ENCODE measurements around the gene GPHN. TPM values are rescaled to one million over a fixed set of nuclear protein-coding genes. Genes with fewer than 3 reads are reported as not detected.

Gene GPHN
- polyA plus RNA-seq, 6 donors from 2014 or later = 0.10 to 9.7 (median 4.1) TPM

DNA sequence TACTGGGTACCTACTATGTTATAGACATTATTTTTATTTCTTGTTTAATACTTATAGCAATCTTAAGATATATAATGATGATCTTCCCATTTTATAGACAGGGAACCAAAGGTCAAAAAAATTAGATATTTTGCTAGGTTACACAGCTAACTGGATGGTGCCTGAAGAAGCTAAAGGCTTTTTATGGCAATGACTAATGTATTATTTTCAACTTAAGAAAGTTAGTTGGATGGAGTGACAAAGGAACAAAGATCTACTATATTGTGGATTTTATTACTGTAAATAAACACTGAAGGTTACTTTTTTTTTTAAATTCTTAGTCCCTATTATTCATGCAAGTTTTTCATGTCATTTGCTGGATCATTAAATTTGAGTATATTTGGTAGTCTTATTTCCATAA, 227.9 kb downstream of the GPHN start:
- Mint-ChIP-seq H3K9me3 (peaks cover 16 to 45% (median 36%) of the 10 kb centered on the region in 7 donors), H3K36me3 (peaks cover 16 to 36% of the 10 kb centered on the region in 2 donors), H3K27me3 (no peaks in the 10 kb centered on the region), H3K4me3 (no peak overlapping the region), H3K4me1 (no peaks in the 10 kb centered on the region), H3K27ac (no peak overlapping the region)
- no peak for ATAC-seq (ENCODE audit: low read depth in 2 of 2)
- DNase-seq = no peak

DNA sequence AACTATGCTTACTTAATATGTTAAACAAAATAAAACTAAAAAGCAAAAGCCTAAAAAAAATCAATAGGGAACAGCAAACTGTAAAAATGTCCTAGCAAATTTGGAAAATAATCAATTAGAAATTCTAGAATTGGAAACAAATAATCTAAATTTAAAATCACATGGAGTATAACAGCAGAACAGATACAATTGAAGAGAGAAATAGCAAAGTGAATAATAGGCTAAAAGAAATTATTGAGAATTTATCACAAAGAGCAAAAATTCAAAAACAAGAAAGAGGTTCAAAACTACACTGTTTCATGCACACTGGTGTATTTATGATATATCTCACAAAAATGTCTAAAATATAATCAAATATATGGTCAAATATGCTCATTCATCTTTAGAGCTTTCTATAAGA, 231.9 kb downstream of the GPHN start:
- ATAC-seq (ENCODE audit: low read depth in 2 of 2) (no peak), DNase-seq (no peak)
- Mint-ChIP-seq H3K27ac (no peak overlapping the region), H3K9me3 (peaks cover 2 to 27% (median 15%) of the 10 kb centered on the region in 7 donors), H3K27me3 (no peaks in the 10 kb centered on the region), H3K4me3 (no peak overlapping the region), H3K4me1 (peaks cover 0 to 4% (median 0%) of the 10 kb centered on the region in 3 donors), H3K36me3 (peaks cover 11 to 16% of the 10 kb centered on the region in 2 donors)

DNA sequence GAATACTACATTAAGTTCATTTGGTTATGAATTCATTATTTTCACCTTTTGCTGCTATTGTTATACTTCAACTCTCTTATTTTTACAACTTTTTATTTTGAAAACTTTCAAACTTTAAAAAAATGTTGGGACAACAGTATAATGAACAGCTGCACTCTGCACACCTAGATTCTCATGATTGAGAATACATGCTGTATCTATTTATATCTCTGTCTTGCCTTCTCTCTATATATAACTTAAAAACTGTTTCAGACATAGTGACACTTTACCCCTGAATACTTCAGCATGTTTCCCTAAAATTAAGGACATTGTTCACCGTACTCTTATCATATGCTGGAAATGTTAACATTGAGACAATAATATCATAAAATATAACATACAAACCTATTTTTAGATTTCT, 237.1 kb downstream of the GPHN start:
- no peak overlapping the region for H3K4me3 Mint-ChIP-seq
- H3K27ac Mint-ChIP-seq = no peak overlapping the region
- H3K9me3 Mint-ChIP-seq = peaks cover 0 to 11% (median 4%) of the 10 kb centered on the region in 7 donors
- peaks cover 0 to 4% (median 0%) of the 10 kb centered on the region in 3 donors for H3K4me1 Mint-ChIP-seq
- DNase-seq (no peak), ATAC-seq (ENCODE audit: low read depth in 2 of 2) (no peak)
- H3K36me3 Mint-ChIP-seq = peaks cover 0 to 2% of the 10 kb centered on the region in 2 donors
- H3K27me3 Mint-ChIP-seq = no peaks in the 10 kb centered on the region

DNA sequence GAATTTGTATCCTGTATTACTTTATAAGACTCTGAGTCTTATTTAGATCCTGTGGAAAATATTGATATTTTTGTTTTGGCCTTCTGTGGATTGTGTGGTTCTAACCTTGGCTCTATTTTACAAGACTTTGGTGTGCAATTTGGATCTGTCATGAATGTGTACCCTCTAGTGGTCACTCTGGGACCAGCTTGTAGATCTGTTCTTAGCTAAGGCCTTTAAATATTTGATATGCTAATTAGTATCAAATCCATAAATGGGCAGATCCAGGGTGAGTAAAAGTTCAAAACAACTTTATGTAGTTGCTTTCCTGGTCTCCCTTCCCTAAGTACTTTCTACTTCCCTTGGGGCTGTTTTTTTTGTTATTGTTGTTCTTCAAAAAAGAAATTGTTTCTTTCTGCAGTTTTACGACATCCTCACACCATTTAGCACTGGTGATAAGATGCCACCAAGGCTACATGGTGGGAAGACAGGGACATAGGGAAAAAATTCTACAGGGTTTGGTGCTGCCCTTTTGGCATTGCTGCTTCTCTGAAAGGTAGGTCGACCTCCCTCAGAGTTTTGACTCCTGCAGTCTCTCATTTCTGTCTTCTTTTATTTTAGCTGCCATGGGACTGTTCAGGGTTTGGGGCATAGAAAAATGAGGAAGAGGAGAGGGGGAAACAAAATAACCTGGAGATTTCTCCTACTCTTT, 238.5 kb downstream of the GPHN start:
- peak overlapping the region in 1 of 6 donors; percentile 12 for H3K27ac Mint-ChIP-seq
- no peak overlapping the region for H3K4me3 Mint-ChIP-seq
- H3K27me3 Mint-ChIP-seq = no peaks in the 10 kb centered on the region
- ATAC-seq (ENCODE audit: low read depth in 2 of 2) (no peak), DNase-seq (no peak)
- H3K9me3 Mint-ChIP-seq = peaks cover 0 to 11% (median 0%) of the 10 kb centered on the region in 7 donors
- peaks cover 0 to 4% (median 0%) of the 10 kb centered on the region in 3 donors for H3K4me1 Mint-ChIP-seq
- no peaks in the 10 kb centered on the region for H3K36me3 Mint-ChIP-seq

DNA sequence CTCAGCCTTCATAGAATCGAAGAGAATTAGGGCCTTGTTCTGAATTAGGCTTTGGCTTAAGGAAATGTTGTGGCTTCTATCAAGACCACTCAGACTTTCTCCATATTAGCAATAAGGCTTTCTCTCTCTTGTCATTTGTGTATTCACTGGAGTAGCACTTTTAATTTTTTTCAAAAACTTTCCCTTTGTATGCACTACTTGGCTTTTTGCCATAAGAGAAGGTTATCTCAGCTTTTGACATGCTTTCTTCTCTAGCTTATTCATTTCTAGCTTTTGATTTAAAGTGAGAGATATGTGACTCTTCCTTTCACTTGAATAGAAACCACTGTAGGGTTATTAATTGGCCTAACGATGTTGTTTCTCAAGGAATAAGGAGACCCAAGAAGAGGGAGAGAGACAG, 244.2 kb downstream of the GPHN start:
- DNase-seq = no peak
- H3K9me3 Mint-ChIP-seq = no peaks in the 10 kb centered on the region
- no peak for ATAC-seq (ENCODE audit: low read depth in 2 of 2)
- H3K4me1 Mint-ChIP-seq = no peaks in the 10 kb centered on the region
- no peaks in the 10 kb centered on the region for H3K27me3 Mint-ChIP-seq
- no peaks in the 10 kb centered on the region for H3K36me3 Mint-ChIP-seq
- no peak overlapping the region for H3K4me3 Mint-ChIP-seq
- no peak overlapping the region for H3K27ac Mint-ChIP-seq

DNA sequence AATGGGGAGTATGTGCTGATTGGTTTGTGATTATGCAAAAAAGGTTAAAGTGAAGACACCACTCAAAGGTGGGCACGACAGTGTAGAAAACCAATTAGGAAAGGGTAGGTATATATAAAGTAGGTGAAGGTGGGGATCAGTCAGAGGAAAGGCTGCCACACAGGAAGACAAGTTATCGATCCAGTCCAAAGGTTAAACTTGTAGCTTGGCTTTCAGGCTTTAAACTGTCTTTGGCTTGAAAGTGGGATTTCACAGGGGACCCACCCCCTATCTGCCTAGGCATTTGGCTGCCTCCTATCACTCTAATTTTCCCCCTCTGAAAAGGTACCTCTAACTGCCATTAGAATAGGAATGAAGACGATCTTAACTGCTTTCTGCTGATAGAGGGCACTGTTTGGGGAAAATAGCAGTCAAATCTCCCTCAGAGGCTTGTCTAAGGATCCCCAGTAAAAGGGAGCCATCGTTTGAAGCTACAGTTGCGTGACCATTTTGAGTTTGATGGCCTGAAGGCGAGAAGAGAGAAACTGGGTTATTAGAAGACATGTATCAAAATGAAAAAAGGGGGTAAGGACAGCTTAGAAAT, 250.2 kb downstream of the GPHN start:
- DNase-seq (no peak), ATAC-seq (ENCODE audit: low read depth in 2 of 2) (no peak)
- Mint-ChIP-seq H3K4me3 (no peak overlapping the region), H3K27me3 (no peaks in the 10 kb centered on the region), H3K9me3 (no peaks in the 10 kb centered on the region), H3K4me1 (no peaks in the 10 kb centered on the region), H3K36me3 (no peaks in the 10 kb centered on the region), H3K27ac (no peak overlapping the region)

DNA sequence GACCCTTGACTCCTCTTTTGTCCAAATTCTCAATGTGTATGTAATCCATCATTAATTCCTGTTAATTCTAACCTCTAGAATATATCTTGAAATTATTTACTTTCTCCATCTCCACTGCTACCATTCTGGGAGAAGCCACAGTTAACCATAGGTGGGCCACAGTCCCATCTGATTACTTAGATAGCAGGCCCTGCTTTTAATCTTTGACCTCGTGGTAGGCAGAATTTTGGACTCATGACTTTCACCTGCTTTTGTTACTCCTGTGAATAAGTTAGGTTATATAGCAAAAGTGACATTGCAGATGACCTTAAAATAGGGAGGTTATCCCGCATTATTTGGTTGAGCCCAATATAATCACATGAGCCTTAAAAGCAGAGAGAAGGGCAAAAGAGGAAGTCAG, 264.2 kb downstream of the GPHN start:
- Mint-ChIP-seq H3K4me1 (no peaks in the 10 kb centered on the region), H3K9me3 (peaks cover 0 to 6% (median 0%) of the 10 kb centered on the region in 7 donors), H3K4me3 (no peak overlapping the region), H3K36me3 (peaks cover 0 to 4% of the 10 kb centered on the region in 2 donors), H3K27me3 (no peaks in the 10 kb centered on the region), H3K27ac (no peak overlapping the region)
- DNase-seq (no peak), ATAC-seq (ENCODE audit: low read depth in 2 of 2) (no peak)

DNA sequence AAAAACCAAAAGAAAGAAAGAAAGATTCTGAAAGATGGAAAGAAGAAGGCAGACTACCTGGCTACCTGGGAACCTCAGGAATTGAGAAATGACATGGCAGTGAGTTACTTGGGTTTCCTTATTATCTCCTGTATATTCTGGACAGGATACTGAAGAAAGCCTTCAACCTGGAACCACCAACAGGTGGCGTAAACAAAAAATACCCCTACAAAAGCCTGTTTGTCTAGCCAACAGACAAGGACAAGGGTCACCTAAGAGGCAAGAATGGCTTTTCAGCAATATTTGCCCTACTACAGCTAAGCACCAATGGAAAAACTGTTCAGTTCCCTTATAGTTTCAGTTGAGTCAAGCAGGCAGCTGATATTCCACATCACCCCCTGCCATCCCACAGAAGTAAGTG, 274.9 kb downstream of the GPHN start:
- peaks cover 0 to 2% (median 0%) of the 10 kb centered on the region in 7 donors for H3K9me3 Mint-ChIP-seq
- DNase-seq (no peak), ATAC-seq (ENCODE audit: low read depth in 2 of 2) (no peak)
- H3K4me3 Mint-ChIP-seq = peak overlapping the region in 1 of 8 donors; percentile 74
- no peaks in the 10 kb centered on the region for H3K27me3 Mint-ChIP-seq
- no peak overlapping the region for H3K27ac Mint-ChIP-seq
- H3K4me1 Mint-ChIP-seq = no peaks in the 10 kb centered on the region
- no peaks in the 10 kb centered on the region for H3K36me3 Mint-ChIP-seq

DNA sequence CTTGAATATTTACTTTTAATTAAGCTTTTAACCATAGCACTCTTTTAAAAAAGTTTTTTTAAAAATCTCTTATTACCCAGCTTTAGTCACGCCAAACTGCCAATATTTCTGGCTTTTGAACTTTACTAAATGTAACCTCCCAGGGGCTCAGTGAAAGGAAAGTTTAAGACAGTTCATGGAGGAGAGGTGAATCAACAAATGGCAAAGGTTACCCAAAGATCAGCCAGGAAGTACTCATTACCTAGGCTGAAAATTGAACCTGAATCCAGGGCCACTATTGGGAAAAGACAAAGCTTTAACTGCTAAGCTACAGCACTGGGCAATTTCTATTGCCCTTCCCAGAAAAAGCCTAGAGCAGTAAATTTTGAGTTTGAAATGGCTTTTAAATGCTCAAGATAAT, 282.2 kb downstream of the GPHN start:
- H3K27me3 Mint-ChIP-seq = no peaks in the 10 kb centered on the region
- DNase-seq = no peak
- H3K36me3 Mint-ChIP-seq = peaks cover 13 to 15% of the 10 kb centered on the region in 2 donors
- no peak overlapping the region for H3K4me3 Mint-ChIP-seq
- no peak overlapping the region for H3K27ac Mint-ChIP-seq
- ATAC-seq (ENCODE audit: low read depth in 2 of 2) = no peak
- no peaks in the 10 kb centered on the region for H3K4me1 Mint-ChIP-seq
- H3K9me3 Mint-ChIP-seq = peaks cover 4 to 55% (median 17%) of the 10 kb centered on the region in 7 donors

DNA sequence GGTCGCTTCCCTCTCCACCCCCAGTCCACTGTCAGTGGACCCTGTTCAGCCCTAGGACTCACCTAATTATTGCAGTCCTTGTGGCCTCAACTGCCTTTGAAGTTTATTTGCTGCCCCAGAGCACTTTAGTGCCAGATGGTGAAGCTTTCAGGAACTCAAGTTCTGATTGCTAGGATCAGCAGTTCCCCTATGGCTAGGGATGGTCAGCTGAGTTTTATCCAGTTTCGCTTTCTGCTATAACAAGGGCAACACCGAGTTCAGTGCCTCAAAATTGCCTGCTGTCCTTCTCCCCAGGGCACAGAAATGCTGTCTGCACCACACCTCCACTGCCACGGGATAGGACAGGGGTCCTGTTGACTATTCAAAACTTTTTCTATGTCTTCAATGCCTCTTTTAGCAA, 295.0 kb downstream of the GPHN start:
- H3K27me3 Mint-ChIP-seq = no peaks in the 10 kb centered on the region
- ATAC-seq (ENCODE audit: low read depth in 2 of 2) = no peak
- peaks cover 24 to 84% (median 40%) of the 10 kb centered on the region in 7 donors for H3K9me3 Mint-ChIP-seq
- DNase-seq = no peak
- H3K36me3 Mint-ChIP-seq = peaks cover 23 to 43% of the 10 kb centered on the region in 2 donors
- H3K4me3 Mint-ChIP-seq = no peak overlapping the region
- no peak overlapping the region for H3K27ac Mint-ChIP-seq
- no peaks in the 10 kb centered on the region for H3K4me1 Mint-ChIP-seq

DNA sequence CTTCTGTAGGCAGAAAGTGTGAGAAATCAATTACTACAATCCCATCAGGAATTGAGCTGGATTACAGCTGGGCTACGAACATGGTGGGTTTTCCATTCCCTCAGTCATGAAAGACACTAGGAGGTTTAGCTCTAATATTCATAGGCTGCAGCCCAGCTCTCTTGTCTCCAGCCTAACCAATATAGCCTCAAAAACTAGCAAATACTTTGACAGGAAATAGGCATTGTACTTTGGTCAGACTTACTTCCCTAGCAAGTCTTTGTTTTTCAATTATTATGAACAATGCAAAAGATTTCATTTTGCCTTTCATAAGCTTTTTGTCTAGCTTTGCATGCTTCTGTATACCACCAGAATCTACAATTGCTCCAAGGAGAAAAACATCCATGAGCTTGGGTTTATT, 296.2 kb downstream of the GPHN start:
- H3K9me3 Mint-ChIP-seq = peaks cover 19 to 73% (median 40%) of the 10 kb centered on the region in 7 donors
- no peak overlapping the region for H3K4me3 Mint-ChIP-seq
- H3K36me3 Mint-ChIP-seq = peaks cover 23 to 43% of the 10 kb centered on the region in 2 donors

DNA sequence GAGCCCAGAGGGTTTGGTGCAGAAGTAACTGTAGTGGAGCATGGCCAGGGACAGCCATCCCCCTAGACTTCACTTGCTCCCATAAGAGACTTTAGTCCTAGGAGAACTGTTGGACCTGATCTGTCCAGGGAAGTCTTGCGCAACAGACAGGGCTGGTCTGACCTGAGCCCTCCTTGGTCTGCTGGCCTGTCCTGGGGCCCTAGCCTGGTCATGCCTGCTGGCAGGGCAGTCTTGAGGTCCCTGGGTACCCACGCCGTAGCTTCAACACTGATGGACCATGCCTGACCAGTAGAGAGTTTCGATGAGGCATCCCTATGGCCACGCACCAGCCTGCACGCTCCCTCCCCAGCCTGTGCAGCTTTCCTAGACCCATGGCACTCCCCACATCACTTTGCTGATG, 305.7 kb downstream of the GPHN start:
- DNase-seq (no peak), ATAC-seq (ENCODE audit: low read depth in 2 of 2) (no peak)
- peaks cover 20 to 45% (median 33%) of the 10 kb centered on the region in 7 donors for H3K9me3 Mint-ChIP-seq
- no peaks in the 10 kb centered on the region for H3K4me1 Mint-ChIP-seq
- no peaks in the 10 kb centered on the region for H3K27me3 Mint-ChIP-seq
- peaks cover 12 to 31% of the 10 kb centered on the region in 2 donors for H3K36me3 Mint-ChIP-seq
- peak overlapping the region in 1 of 8 donors; percentile 20 for H3K4me3 Mint-ChIP-seq
- no peak overlapping the region for H3K27ac Mint-ChIP-seq

More for the DNA sequence above, 296.2 kb downstream of the GPHN start:
- Mint-ChIP-seq H3K4me1 (no peaks in the 10 kb centered on the region), H3K27ac (no peak overlapping the region), H3K27me3 (no peaks in the 10 kb centered on the region)
- DNase-seq (no peak), ATAC-seq (ENCODE audit: low read depth in 2 of 2) (no peak)

DNA sequence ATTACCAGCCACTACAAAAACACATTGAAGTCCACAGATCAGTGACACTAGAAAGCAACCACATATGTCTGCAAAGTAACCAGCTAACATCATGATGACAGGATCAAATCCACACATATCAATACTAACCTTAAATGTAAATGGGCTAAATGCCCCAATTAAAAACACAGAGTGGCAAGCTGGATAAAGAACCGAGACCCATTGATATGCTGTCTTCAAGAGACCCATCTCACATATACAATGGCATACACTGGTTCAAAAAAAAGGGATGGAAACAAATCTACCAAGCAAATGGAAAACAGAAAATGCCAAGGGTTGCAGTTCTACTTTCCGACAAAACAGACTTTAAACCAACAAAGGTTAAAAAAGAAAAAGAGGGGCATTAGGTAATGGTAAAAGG, 307.7 kb downstream of the GPHN start:
- Mint-ChIP-seq H3K4me1 (no peaks in the 10 kb centered on the region), H3K27me3 (no peaks in the 10 kb centered on the region), H3K4me3 (no peak overlapping the region), H3K9me3 (peaks cover 20 to 48% (median 33%) of the 10 kb centered on the region in 7 donors), H3K36me3 (peaks cover 12 to 31% of the 10 kb centered on the region in 2 donors), H3K27ac (no peak overlapping the region)
- ATAC-seq (ENCODE audit: low read depth in 2 of 2) = no peak
- no peak for DNase-seq

DNA sequence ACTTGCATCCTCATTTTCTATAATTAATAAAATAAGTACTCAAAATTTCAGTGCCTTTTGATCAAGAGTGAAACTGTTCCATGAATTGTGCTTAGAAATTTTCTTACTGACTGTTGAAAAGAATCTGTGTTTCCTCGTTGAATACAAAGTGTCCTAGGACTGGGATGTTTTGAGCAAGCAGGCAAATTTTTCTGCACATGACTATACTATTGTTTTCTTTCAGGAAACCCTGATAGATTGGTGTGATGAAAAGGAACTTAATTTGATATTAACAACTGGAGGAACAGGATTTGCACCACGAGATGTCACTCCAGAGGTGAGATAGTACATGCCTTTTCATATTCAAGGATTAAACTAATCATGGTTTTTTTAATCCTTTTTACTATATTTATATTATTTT, 316.3 kb downstream of the GPHN start:
- DNase-seq = no peak
- ATAC-seq (ENCODE audit: low read depth in 2 of 2) = no peak
- Mint-ChIP-seq H3K27ac (no peak overlapping the region), H3K4me3 (no peak overlapping the region), H3K27me3 (no peaks in the 10 kb centered on the region), H3K36me3 (no peaks in the 10 kb centered on the region), H3K4me1 (no peaks in the 10 kb centered on the region), H3K9me3 (peaks cover 0 to 1% (median 0%) of the 10 kb centered on the region in 7 donors)
